A673 (cell line): ENCODE results near the gene AQP2.

ENCODE experiments used
- CTCF ChIP-seq: fragments of 300-800, 200-600 bp; sonication (generic); conservative IDR thresholded peaks from 2 replicates; pipeline ENCODE4 v1.5.1; 2017; ENCODE audit warnings: low read depth, mild to moderate bottlenecking, antibody characterized with exemption, low read length, moderate library complexity, mixed read lengths
- EZH2 ChIP-seq: fragments of 200-600 bp; sonication (generic); IDR thresholded peaks from 2 replicates; pipeline ENCODE4 v1.6.1; 2017; ENCODE audit warnings: borderline replicate concordance, low read depth, mild to moderate bottlenecking, mixed read lengths, antibody characterized with exemption, low read length; ENCODE audit not compliant: poor library complexity, severe bottlenecking

- TF ChIP-seq CTCF (no peak), EZH2 (no peak)
Observed at GRCh38 chr12:49967777-49968250, 17.3 kb downstream of the AQP2 start.
